H1 (cell line): ENCODE data around the gene POLG. TPM values are rescaled to one million over a fixed set of nuclear protein-coding genes. Genes with fewer than 3 reads are reported as not detected.

Experiments used
- CBX8 ChIP-seq: fragments of 300-800, 300-1000 bp; sonication (generic); IDR thresholded peaks from 2 replicates; pipeline ENCODE4 v1.7.1; 2016; ENCODE audit warnings: low read depth, low read length, borderline replicate concordance
- CHD2 ChIP-seq: IDR thresholded peaks from 2 replicates; pipeline ENCODE4 v1.6.1; 2012; ENCODE audit warnings: low read length, improper control_type of control experiment
- CREB1 ChIP-seq: IDR thresholded peaks from 2 replicates; pipeline ENCODE4 v1.6.1; 2012; ENCODE audit warnings: inconsistent platforms
- EP300 ChIP-seq, 2 experiments: IDR thresholded peaks; 1 replicate in 1 of 2; 2 replicates in 1 of 2; pipeline ENCODE4 v1.6.1; 2011 to 2012; ENCODE audit warnings: low read depth in 2 of 2, low read length in 2 of 2, mild to moderate bottlenecking in 2 of 2, borderline replicate concordance in 1 of 2, inconsistent platforms in 1 of 2, moderate library complexity in 1 of 2
- EZH2 ChIP-seq: fragments of 200-600 bp; sonication (generic); IDR thresholded peaks from 2 replicates; pipeline ENCODE4 v1.7.1; 2012; ENCODE audit warnings: low read depth, mild to moderate bottlenecking, moderate library complexity, low read length, inconsistent platforms; ENCODE audit not compliant: severe bottlenecking
- KDM5A ChIP-seq: fragments of 200-600 bp; IDR thresholded peaks from 2 replicates; pipeline ENCODE4 v1.7.1; 2012; ENCODE audit warnings: mild to moderate bottlenecking, low read length, inconsistent platforms, mixed read lengths
- MAFK ChIP-seq: IDR thresholded peaks from 2 replicates; pipeline ENCODE4 v1.6.1; 2012; ENCODE audit warnings: low read depth, mild to moderate bottlenecking, improper control_type of control experiment, low read length
- RNF2 ChIP-seq: fragments of 200-900, 300-1000 bp; sonication (generic); IDR thresholded peaks from 2 replicates; pipeline ENCODE4 v1.7.1; 2016; ENCODE audit warnings: borderline replicate concordance, low read depth, mild to moderate bottlenecking, antibody characterized with exemption, low read length; ENCODE audit not compliant: poor library complexity, severe bottlenecking; ENCODE audit errors: missing control alignments
- SIX5 ChIP-seq: IDR thresholded peaks from 2 replicates; pipeline ENCODE4 v1.6.1; 2011; ENCODE audit warnings: mild to moderate bottlenecking, low read depth, low read length
- SP1 ChIP-seq: IDR thresholded peaks from 2 replicates; pipeline ENCODE4 v1.6.1; 2011; ENCODE audit warnings: low read depth, low read length
- SP2 ChIP-seq: IDR thresholded peaks from 2 replicates; pipeline ENCODE4 v1.6.1; 2012; ENCODE audit warnings: mild to moderate bottlenecking, low read length, inconsistent platforms
- TBP ChIP-seq: IDR thresholded peaks from 2 replicates; pipeline ENCODE4 v1.6.1; 2011; ENCODE audit warnings: low read depth, low read length, improper control_type of control experiment
- polyA plus RNA-seq, 7 experiments: library from polyadenylated mRNA; depleted of rRNA in 3 of 7; stranded (reverse) in 5 of 7; unstranded in 2 of 7; fragments of >200 nt in 5 of 7; fragments of 200-250 nt in 2 of 7; gene quantifications; 1 replicate in 5 of 7; 2 replicates in 1 of 7; 4 replicates in 1 of 7; pipeline versions ENCODE4 v1.2.1 to v1.2.3, GENCODE V29; 2011 to 2013; ENCODE audit warnings: missing spikeins in 2 of 7, mixed read lengths in 2 of 7
- total RNA-seq: library from RNA; stranded (reverse); fragmentation: NEBNext Ultra II Directional; extraction: Animal tissue kit (Norgen Biotek cat#: 25700); gene quantifications from 2 replicates; pipeline ENCODE4 v1.2.1, GENCODE V29; 2021
- TF ChIP-seq, protein P1 (sequence below): IDR thresholded peaks from 2 replicates; pipeline ENCODE4 v1.6.1; 2012; ENCODE audit warnings: inconsistent platforms

POLG gene
- total and polyA plus RNA-seq, 2 of the 8 experiments (the other 6 are each of a cell fraction or from before 2014, with no cell fraction given), result 14.8 to 52.3 TPM

DNA sequence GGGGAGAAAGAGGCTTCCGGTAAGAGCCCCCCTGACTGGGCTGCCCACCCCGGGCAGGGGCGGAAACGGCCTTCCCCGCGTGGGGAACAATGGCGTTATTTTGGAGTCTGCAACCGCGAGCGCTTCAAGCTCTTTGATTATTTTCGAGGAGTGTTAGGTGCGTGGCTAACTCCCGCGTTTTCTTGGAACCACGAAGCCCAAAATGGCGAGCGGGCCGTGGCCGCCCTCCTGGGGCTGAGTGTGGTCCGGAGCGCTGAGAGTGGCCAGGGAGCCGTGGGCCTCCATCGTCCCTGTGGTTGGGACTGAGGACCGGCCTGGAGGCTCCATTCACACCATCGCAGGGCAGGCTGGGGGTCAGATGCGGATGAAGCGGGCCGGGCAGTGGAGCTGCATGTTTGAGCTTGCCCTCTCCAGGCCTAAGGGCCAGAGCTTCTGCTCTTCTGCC is 44.6 kb upstream of the POLG start (continued):
- TF ChIP-seq, protein P1, sequence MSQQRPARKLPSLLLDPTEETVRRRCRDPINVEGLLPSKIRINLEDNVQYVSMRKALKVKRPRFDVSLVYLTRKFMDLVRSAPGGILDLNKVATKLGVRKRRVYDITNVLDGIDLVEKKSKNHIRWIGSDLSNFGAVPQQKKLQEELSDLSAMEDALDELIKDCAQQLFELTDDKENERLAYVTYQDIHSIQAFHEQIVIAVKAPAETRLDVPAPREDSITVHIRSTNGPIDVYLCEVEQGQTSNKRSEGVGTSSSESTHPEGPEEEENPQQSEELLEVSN, result peak; percentile 97
- TF ChIP-seq CBX8, result no peak
- TF ChIP-seq EZH2, result no peak
- TF ChIP-seq CHD2, result no peak
- no peak for TF ChIP-seq SP1
- no peak for TF ChIP-seq KDM5A
- TF ChIP-seq TBP, result peak; percentile 19; the same call in 1 of the 2 replicates
- peak; percentile 85 for TF ChIP-seq RNF2
- no peak for TF ChIP-seq SIX5
- no peak for TF ChIP-seq SP2
- TF ChIP-seq EP300 (IDR thresholded peaks at IDR 0.05; ENCODE audit: borderline replicate concordance in 1 of 2, low read depth in 2 of 2, low read length in 2 of 2), result no peak
- TF ChIP-seq MAFK, result no peak
- TF ChIP-seq CREB1, result no peak
